ENCODE results near the gene INSR. TPM values are rescaled to one million over a fixed set of nuclear protein-coding genes. Genes with fewer than 3 reads are reported as not detected.
"Not testable (repeated sequence)": the region's sequence is repeated elsewhere in the genome, so short reads cannot be mapped to it uniquely, and the experiment has no call there.

INSR gene
- total RNA-seq, 1 experiment from 2014 or later, result 2.5 TPM

- no TSS peak for BruUV-seq (replicated peaks)
- TF ChIP-seq POLR2AphosphoS5 (IDR thresholded peaks at IDR 0.05; ENCODE audit: low read depth, low read length) (no peak), SIN3A (IDR thresholded peaks at IDR 0.05; ENCODE audit: borderline replicate concordance, insufficient read depth, low read depth, low read length) (no peak), REST (IDR thresholded peaks at IDR 0.05; ENCODE audit: insufficient read depth in 1 of 2, low read depth in 2 of 2, low read length in 1 of 2) (no peak)
- ATAC-seq, result no peak
- ChIA-PET POLR2A (no interaction called here), CTCF (no interaction called here)
- H3K4me1 ChIP-seq (ENCODE audit: control insufficient read depth, insufficient read depth, low read length), result no peaks in the 10 kb centered on the region
- no peak for DNase-seq (ENCODE audit: low read depth, low spot score)
- H3K27me3 ChIP-seq (ENCODE audit: control insufficient read depth, insufficient read depth, low read length), result no peaks in the 10 kb centered on the region
- H3K4me3 ChIP-seq (ENCODE audit: low read depth in 2 of 2, low read length in 2 of 2), result no peak overlapping the region
- in situ Hi-C loops (cut with HindIII; ENCODE audit: low pct_unique_long_range_greater_than_20kb, low sequenced_read_pairs) (no loop called here), intact Hi-C loops (cut with micrococcal nuclease; ENCODE audit: unreplicated experiment) (no loop called here)
- H3K9me3 ChIP-seq (ENCODE audit: control insufficient read depth, insufficient read depth, low read depth, low read length), result no peaks in the 10 kb centered on the region
- H3K27ac ChIP-seq (ENCODE audit: low read length), result no peak overlapping the region
- H3K36me3 ChIP-seq (ENCODE audit: control insufficient read depth, insufficient read depth, low read length), result no peaks in the 10 kb centered on the region
Observed at GRCh38 chr19:7227735-7228134, 66.5 kb downstream of the INSR start.

- H3K27me3 ChIP-seq (ENCODE audit: control insufficient read depth, insufficient read depth, low read length); H3K36me3 ChIP-seq (ENCODE audit: control insufficient read depth, insufficient read depth, low read length); intact Hi-C loops (cut with micrococcal nuclease; ENCODE audit: unreplicated experiment); CTCF ChIA-PET; ATAC-seq; DNase-seq (ENCODE audit: low read depth, low spot score); BruUV-seq (replicated peaks); POLR2A ChIA-PET; H3K9me3 ChIP-seq (ENCODE audit: control insufficient read depth, insufficient read depth, low read depth, low read length); in situ Hi-C loops (cut with HindIII; ENCODE audit: low pct_unique_long_range_greater_than_20kb, low sequenced_read_pairs); H3K27ac ChIP-seq (ENCODE audit: low read length); H3K4me1 ChIP-seq (ENCODE audit: control insufficient read depth, insufficient read depth, low read length); H3K4me3 ChIP-seq (ENCODE audit: low read depth in 2 of 2, low read length in 2 of 2): not testable (repeated sequence)
Observed at GRCh38 chr19:7227149-7227548, 67.1 kb downstream of the INSR start.

GRCh38 chr19:7226739-7227138, 67.5 kb downstream of the INSR start:
- intact Hi-C loops (cut with micrococcal nuclease; ENCODE audit: unreplicated experiment), result no loop called here
- Histone ChIP-seq H3K4me3 (ENCODE audit: low read depth in 2 of 2, low read length in 2 of 2) (no peak overlapping the region), H3K27me3 (ENCODE audit: control insufficient read depth, insufficient read depth, low read length) (no peaks in the 10 kb centered on the region), H3K27ac (ENCODE audit: low read length) (no peak overlapping the region), H3K36me3 (ENCODE audit: control insufficient read depth, insufficient read depth, low read length) (no peaks in the 10 kb centered on the region), H3K4me1 (ENCODE audit: control insufficient read depth, insufficient read depth, low read length) (no peaks in the 10 kb centered on the region), H3K9me3 (ENCODE audit: control insufficient read depth, insufficient read depth, low read depth, low read length) (no peaks in the 10 kb centered on the region)
- no peak for ATAC-seq
- CTCF ChIA-PET, result no interaction called here
- in situ Hi-C loops (cut with HindIII; ENCODE audit: low pct_unique_long_range_greater_than_20kb, low sequenced_read_pairs), result no loop called here
- TF ChIP-seq REST (IDR thresholded peaks at IDR 0.05; ENCODE audit: insufficient read depth in 1 of 2, low read depth in 2 of 2, low read length in 1 of 2) (no peak), SIN3A (IDR thresholded peaks at IDR 0.05; ENCODE audit: borderline replicate concordance, insufficient read depth, low read depth, low read length) (no peak), POLR2AphosphoS5 (IDR thresholded peaks at IDR 0.05; ENCODE audit: low read depth, low read length) (no peak), TCF7L2 (IDR thresholded peaks at IDR 0.05; ENCODE audit: low read depth, low read length) (no peak)
- TF ChIP-seq, protein P1, sequence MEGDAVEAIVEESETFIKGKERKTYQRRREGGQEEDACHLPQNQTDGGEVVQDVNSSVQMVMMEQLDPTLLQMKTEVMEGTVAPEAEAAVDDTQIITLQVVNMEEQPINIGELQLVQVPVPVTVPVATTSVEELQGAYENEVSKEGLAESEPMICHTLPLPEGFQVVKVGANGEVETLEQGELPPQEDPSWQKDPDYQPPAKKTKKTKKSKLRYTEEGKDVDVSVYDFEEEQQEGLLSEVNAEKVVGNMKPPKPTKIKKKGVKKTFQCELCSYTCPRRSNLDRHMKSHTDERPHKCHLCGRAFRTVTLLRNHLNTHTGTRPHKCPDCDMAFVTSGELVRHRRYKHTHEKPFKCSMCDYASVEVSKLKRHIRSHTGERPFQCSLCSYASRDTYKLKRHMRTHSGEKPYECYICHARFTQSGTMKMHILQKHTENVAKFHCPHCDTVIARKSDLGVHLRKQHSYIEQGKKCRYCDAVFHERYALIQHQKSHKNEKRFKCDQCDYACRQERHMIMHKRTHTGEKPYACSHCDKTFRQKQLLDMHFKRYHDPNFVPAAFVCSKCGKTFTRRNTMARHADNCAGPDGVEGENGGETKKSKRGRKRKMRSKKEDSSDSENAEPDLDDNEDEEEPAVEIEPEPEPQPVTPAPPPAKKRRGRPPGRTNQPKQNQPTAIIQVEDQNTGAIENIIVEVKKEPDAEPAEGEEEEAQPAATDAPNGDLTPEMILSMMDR (IDR thresholded peaks at IDR 0.05), result no peak
- POLR2A ChIA-PET, result no interaction called here
- no TSS peak for BruUV-seq (replicated peaks)
- DNase-seq (ENCODE audit: low read depth, low spot score), result no peak

All from Panc1 (cell line).